Mucosa of descending colon (tissue), 3 donors: Measurements from ENCODE around the gene ALAD. TPM values are rescaled to one million over a fixed set of nuclear protein-coding genes. Genes with fewer than 3 reads are reported as not detected.
A peak's percentile ranks its signal among the peaks of the same experiment; 100 is the strongest.

ENCODE experiments used
- ATAC-seq: fragments of 200-7000 bp; cut with Tn5 transposase; one replicate; pipeline ENCODE4 v1.9.1; 2020; ENCODE audit warnings: mild to moderate bottlenecking, moderate library complexity
- DNase-seq, 3 donors: peaks; one replicate each; pipeline ENCODE4 v3.0.0-alpha.2; 2020
- H3K36me3 ChIP-seq: fragments of 200-600 bp; one replicate; pipeline ENCODE4 v1.8.0; 2021; ENCODE audit warnings: low read depth, mild to moderate bottlenecking
- H3K4me1 ChIP-seq: fragments of 200-600 bp; one replicate; pipeline ENCODE4 v1.8.0; 2021; ENCODE audit warnings: low read depth, mild to moderate bottlenecking
- H3K4me3 ChIP-seq: fragments of 200-600 bp; one replicate; pipeline ENCODE4 v1.8.0; 2021; ENCODE audit warnings: mild to moderate bottlenecking
- H3K9me3 ChIP-seq: fragments of 200-600 bp; one replicate; pipeline ENCODE4 v1.8.0; 2021; ENCODE audit warnings: mild to moderate bottlenecking
- CTCF ChIP-seq: fragments of 200-600 bp; IDR thresholded peaks from one replicate; pipeline ENCODE4 v1.8.0; 2022; ENCODE audit warnings: antibody characterized with exemption, mild to moderate bottlenecking
- intact Hi-C, 2 donors: fragments of 100-400 bp; cut with DNase I in 1 of 2; cut with micrococcal nuclease in 1 of 2; formaldehyde crosslinking; loops; one replicate each; pipeline versions ENCODE4 v1.11.0 to v1.11.1; 2022; cut with DNase I, micrococcal nuclease
- total RNA-seq, 3 donors: library from RNA; stranded (reverse); fragmentation: NEBNext Ultra II Directional in 2 of 3; extraction: Animal tissue kit (Norgen Biotek cat#: 25700) in 2 of 3; gene quantifications; one replicate each; pipeline versions ENCODE4 v1.2.1 to v1.2.4, GENCODE V29; 2021 to 2023
- donor health status: DM: no; HTN: no; CAD: no; lungs with moderate emphysema.
- donor health status: DM: no; HTN: no; CAD: no.
- donor health status: DM: no; HTN: yes; CAD: no.

The ALAD gene
- total RNA-seq, 3 donors from 2014 or later: 51.2 to 82.4 (median 56.3) TPM

- Histone ChIP-seq H3K9me3 (no peaks in the 10 kb centered on the region), H3K36me3 (no peaks in the 10 kb centered on the region), H3K4me1 (no peaks in the 10 kb centered on the region), H3K4me3 (no peak overlapping the region)
- TF ChIP-seq CTCF: no peak
- intact Hi-C loops: no loop called here
- ATAC-seq: no peak
- DNase-seq: no peak
Observed at GRCh38 chr9:113425072-113425471, 24.0 kb upstream of the ALAD start.

- Histone ChIP-seq H3K4me1 (no peaks in the 10 kb centered on the region), H3K4me3 (no peak overlapping the region), H3K9me3 (no peaks in the 10 kb centered on the region), H3K36me3 (no peaks in the 10 kb centered on the region)
- TF ChIP-seq CTCF: no peak
- DNase-seq: no peak
- intact Hi-C loops: no loop called here
- no peak for ATAC-seq
Observed at GRCh38 chr9:113421726-113422125, 20.6 kb upstream of the ALAD start.

- H3K4me3 ChIP-seq: no peak overlapping the region
Observed at GRCh38 chr9:113417370-113417769, 16.3 kb upstream of the ALAD start.

GRCh38 chr9:113416149-113416721 lies 15.2 kb upstream of the ALAD start:
- Histone ChIP-seq H3K36me3 (no peaks in the 10 kb centered on the region), H3K4me1 (no peaks in the 10 kb centered on the region), H3K4me3 (no peak overlapping the region), H3K9me3 (no peaks in the 10 kb centered on the region)
- TF ChIP-seq CTCF: no peak
- intact Hi-C loops: loop anchor here in 1 of 2 donors (10.0 kb wide), 1 partner anchor 141 kb away; the partner anchor contains the start of genes CDC26 and PRPF4
- DNase-seq (no peak), ATAC-seq (peak; percentile 69)

More at GRCh38 chr9:113417370-113417769, 16.3 kb upstream of the ALAD start:
- DNase-seq (no peak), ATAC-seq (no peak)
- Histone ChIP-seq H3K4me1 (no peaks in the 10 kb centered on the region), H3K36me3 (no peaks in the 10 kb centered on the region), H3K9me3 (no peaks in the 10 kb centered on the region)
- intact Hi-C loops: loop anchor here in 1 of 2 donors (10.0 kb wide), 1 partner anchor 143 kb away; the partner anchor contains the start of genes CDC26 and PRPF4
- no peak for TF ChIP-seq CTCF

- no peaks in the 10 kb centered on the region for H3K36me3 ChIP-seq
- DNase-seq (peak; percentile 96 to 97 (median 97)), ATAC-seq (peak; percentile 98)
- intact Hi-C loops: loop anchor here in 1 of 2 donors (10.0 kb wide), 1 partner anchor 136 kb away; the partner anchor contains the start of genes CDC26 and PRPF4
- no peak for TF ChIP-seq CTCF
- H3K4me1 ChIP-seq: peaks cover 15% of the 10 kb centered on the region
- H3K4me3 ChIP-seq: peak within 1 kb of the TSS; percentile 73
- no peaks in the 10 kb centered on the region for H3K9me3 ChIP-seq
Observed at GRCh38 chr9:113410207-113410864, 9.3 kb upstream of the ALAD start, which contains the start of the genes C9orf43 and POLE3. Gene C9orf43 (plus strand): TSS chr9:113410747. CDS start chr9:113413494, 2,747 bp downstream. Gene POLE3 (minus strand): TSS chr9:113410675. CDS start chr9:113410293, 382 bp downstream.
